Measurements from ENCODE around the gene DENND1A. TPM values are rescaled to one million over a fixed set of nuclear protein-coding genes. Genes with fewer than 3 reads are reported as not detected.
"Not testable (repeated sequence)": the region's sequence is repeated elsewhere in the genome, so short reads cannot be mapped to it uniquely, and the experiment has no call there.

The DENND1A gene
- total RNA-seq, 1 experiment from 2014 or later, result 45.3 TPM

DNA sequence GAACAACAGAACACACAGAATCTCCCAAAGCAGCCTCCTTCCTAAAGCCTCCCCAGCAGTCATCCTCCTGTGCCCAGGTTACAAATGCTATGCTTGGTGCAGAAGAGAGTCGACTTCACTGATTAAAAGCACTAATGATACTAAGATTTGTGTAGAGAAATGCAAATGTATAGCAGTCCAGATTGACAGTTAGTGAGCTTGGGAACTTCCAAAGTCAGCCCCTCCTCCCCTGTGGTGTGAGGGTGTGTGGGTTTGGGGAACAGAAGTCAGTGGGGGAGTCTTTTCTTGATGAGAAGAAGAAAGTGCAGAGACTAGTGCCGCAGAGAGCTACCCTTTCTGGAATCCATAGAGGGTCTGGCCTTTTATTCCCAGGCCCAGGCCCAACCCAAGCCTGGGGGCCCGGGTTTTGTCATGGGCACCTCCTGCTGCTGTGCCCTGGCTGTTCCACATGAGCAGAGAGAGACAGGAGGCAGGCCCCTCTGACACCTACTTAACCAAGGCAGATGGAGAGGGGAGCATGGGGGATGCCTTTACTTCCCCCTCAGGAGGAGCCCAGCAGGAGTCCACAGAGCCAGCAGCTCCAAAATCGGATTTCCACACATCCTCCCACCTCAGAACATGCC, 173.3 kb downstream of the DENND1A start:
- no peak for DNase-seq (ENCODE audit: low spot score)
- in situ Hi-C loops (cut with HindIII; ENCODE audit: low sequenced_read_pairs), result no loop called here

DNA sequence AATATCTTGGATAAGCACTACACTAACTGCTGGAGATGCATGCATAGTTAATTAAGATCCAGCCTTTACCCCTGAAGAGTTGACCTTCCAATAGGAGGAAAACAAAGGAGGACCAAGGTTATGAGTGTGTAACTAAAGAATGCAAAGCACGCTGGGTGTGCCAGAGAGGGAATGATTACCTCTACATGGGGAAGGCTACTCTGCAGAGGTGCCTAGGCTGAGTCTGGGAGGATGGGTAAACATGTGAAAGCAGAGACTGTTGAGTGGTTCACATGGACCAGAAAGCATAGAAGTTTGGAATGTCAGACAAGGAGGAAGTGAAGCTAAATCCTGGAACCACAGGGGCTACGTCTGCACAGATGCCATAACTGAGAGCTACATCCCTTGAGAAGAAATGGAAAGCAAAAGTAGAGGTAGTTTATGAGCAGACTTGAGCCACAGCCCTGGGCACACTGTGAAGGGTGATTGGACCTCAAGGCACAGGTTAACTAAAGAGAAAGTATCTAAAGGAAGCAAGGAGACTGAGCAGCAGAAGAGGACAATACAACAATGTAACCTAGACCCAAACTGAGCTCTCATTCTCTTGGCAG, 176.2 kb downstream of the DENND1A start:
- in situ Hi-C loops (cut with HindIII; ENCODE audit: low sequenced_read_pairs), result no loop called here

DNA sequence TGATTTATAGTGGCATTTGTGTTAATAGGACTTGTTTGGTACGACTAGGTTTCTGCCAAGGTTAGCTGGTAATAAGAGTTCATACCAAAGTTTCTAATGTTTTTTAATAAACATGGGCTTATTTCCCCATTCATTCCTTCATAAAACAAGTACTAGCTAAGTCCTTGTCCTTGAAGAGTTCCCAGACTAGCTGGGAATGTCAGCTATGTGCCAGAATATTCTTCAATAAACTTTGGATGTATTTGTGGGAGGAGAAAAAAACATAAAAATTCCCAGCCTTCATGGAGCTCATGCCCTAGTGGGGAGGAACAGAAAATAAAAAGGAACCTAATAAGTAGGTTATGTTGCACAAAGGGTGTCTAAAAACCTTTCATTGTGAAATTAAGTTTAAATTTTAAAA, 176.9 kb downstream of the DENND1A start:
- in situ Hi-C loops (cut with HindIII; ENCODE audit: low sequenced_read_pairs), result no loop called here
- no peak for DNase-seq (ENCODE audit: low spot score)

More for the DNA sequence above, 176.2 kb downstream of the DENND1A start:
- no peak for DNase-seq (ENCODE audit: low spot score)

DNA sequence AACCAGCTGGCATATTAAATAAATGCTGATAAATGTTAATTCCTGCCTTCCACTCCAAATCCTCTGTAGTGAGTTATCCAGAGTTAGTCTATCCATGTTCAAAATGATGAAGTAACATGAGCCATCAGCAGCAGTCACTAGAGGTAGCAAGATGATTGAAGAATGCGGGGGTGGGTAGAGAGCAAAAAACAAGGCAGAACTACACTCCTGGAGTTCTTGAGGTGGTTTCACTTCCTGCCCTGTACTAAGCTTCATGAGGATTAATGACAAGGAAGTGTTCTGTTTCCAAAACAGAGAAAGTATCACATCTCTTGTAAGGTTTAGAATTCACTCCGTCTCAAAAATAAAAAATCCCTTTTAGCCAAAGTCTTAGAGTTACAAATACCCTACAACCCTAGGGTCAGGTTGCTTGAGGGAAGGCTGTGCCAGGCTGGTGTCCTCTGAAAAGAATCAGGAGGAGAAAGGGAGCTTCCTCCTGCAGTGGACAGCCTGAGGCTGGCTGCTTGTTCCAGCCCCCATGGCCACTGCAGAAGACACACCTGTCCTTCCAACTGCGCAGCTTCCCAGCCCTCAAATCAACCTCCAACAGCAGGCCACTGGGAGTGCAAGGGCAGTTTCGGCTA, 180.2 kb downstream of the DENND1A start:
- in situ Hi-C loops (cut with HindIII; ENCODE audit: low sequenced_read_pairs), result no loop called here
- no peak for DNase-seq (ENCODE audit: low spot score)

DNA sequence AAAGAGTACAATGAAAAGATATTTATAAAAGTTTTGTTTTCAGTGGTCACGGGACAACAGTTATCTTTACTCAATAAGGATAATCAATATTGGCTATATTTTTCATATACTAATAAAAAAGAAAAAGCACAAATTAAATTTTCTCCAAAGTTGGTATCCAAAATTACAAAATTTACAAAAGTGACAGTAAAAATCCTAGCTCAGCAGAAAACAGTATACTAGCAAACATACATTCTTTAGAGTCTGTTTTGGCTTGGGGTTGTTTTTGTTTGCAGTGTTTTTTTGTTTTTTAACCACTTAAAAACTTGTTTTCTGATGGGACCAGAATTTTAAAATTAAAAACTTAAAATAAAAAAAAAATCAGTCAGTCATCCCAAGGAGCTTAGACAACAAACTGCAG, 183.2 kb downstream of the DENND1A start:
- in situ Hi-C loops (cut with HindIII; ENCODE audit: low sequenced_read_pairs), result no loop called here
- no peak for DNase-seq (ENCODE audit: low spot score)

DNA sequence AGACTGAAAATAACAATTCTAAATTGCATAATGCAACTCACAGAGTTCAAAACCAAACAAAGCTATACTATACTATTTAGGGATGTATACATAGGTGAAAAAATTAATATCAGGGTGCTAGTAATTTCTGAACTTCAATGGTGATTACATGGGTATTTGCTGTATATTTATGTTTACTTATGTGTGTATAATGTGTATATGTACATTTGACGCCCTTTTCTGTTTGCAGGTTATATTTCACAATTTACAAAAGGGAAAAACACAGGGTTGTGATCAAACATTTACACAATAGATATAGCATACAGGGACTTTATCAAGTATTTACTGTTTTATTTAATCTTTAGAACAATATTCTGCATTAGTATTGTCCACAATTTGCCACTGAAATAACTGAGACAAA, 184.0 kb downstream of the DENND1A start:
- in situ Hi-C loops (cut with HindIII; ENCODE audit: low sequenced_read_pairs), result no loop called here
- DNase-seq (ENCODE audit: low spot score), result no peak

DNA sequence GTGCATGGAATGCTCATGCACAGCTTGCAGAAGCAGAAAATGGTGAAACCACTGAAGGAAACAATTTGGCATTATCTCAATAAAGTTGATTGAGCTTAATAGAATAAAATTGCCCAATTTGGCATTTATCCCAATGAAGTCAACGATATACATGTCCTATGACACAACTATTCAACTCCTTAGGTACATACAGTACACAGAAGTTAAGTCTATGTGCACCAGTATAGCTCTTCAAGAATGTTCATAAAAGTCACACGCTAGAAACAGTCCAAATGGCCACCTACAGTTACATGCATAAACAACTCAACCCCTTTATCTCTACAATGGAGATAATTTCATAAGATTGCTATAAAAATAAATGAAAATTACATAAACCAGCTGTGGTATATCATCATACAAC, 184.5 kb downstream of the DENND1A start:
- DNase-seq (ENCODE audit: low spot score), result no peak
- in situ Hi-C loops (cut with HindIII; ENCODE audit: low sequenced_read_pairs), result no loop called here

DNA sequence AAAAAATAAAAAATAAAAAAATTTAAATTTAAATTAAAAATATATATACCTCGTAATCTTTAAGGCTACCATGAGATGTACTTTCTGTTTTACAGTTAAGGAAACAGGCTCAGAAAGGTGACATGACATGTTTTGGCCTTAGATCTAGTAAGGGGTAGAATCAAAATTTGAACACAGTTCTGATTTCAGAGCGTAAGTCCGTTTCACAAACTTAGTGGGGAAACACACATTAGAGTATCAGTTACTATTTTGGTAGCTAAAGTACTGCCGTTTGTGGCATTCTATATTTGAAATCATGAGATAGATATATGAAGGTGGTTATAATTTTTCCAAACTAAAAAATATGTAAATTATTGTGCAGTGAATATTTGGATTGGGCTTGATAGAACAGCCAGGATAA, 186.2 kb downstream of the DENND1A start:
- no peak for DNase-seq (ENCODE audit: low spot score)
- in situ Hi-C loops (cut with HindIII; ENCODE audit: low sequenced_read_pairs), result no loop called here

DNA sequence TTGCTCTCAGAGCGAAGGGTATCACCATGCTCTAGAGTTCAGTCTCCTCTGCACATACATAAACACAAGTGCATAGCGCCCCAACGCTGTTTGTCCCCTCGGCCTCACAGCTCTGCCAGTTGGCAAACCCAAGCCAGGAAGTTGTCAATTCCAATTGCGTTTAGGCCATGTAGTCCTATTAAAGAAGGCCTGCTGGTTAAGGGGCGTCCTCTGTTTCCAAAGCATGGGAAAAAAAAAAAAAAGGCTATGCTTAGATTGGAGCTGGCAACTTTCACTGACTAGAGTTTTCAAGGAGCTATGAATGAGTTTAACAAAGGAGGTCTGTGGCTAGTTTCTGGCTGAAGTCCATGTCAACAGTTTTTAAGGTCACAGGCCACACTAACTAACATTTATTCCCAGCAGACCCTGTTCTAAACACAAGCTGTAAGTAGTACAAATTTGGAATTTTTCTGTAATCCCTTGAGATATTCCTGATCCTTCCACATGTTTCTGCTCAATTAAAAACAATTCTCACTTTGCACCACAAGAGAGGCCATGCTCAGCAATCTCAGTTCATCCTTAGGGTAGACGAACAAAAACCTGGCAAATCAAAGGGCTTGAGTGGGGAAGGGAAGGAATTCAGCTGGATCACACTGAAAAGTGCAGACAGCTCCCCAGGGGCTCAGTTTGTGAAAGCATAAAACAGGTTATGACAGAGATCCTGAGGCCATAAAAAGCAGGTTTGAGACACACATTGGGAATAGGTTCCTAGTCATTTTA, 187.7 kb downstream of the DENND1A start:
- peak; percentile 54 for DNase-seq (ENCODE audit: low spot score)
- in situ Hi-C loops (cut with HindIII; ENCODE audit: low sequenced_read_pairs), result no loop called here

DNA sequence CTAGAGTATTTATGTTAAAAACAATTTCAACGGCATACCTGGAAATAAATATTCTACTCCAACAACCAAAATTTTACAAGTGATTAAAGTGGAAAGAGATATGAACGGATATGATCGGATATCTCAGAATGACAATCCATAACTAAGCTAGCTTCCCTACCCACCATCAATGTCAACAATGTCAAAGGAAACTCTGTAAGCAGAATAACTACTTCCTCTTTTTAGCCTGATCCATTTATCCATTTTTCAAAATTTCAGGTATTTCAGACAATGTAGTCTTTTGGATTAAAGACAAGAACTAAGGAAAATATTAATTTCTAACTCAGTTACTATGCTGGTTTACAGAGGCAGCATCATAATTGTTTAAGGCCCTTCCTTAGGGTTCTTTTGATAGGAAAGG, 188.7 kb downstream of the DENND1A start:
- in situ Hi-C loops (cut with HindIII; ENCODE audit: low sequenced_read_pairs), result no loop called here
- DNase-seq (ENCODE audit: low spot score), result no peak

DNA sequence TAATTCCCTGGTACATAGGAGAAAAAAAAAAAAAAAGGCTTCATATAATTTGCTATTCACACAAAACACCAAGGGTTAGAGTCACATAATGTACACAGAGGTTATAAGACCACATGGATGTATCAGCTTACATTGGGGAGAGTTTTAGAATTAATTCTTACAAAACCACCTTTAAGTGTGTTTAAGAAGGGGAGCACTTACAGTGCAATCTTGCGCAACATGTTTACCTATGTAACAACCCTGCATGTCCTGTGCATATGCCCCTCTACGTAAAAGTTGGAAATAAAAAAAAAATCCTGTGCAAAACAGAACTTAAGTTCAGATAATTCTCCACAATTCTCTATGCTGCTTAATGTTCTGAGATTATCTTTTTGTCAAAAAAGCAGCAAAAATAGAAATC, 190.0 kb downstream of the DENND1A start:
- no peak for DNase-seq (ENCODE audit: low spot score)
- in situ Hi-C loops (cut with HindIII; ENCODE audit: low sequenced_read_pairs), result no loop called here

DNA sequence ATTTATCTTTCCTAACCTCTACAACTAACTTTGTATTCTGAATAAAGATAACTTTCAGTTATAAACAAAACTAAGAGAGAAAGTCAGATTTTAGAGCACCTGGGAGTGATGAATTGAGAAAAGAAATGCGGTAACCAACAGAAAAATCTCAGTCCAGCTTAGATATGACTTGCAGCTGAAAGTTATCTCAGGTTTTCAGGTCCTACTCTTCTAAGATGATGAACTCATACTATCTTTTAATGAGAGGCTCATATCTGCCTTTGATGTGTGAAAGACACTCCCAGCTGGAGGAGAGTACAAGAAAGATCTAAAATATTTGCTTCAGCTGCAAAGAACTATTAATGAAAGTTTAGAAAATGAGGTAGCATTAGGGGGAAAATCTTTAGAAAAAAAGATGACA, 190.5 kb downstream of the DENND1A start:
- in situ Hi-C loops (cut with HindIII; ENCODE audit: low sequenced_read_pairs), result no loop called here
- no peak for DNase-seq (ENCODE audit: low spot score)

DNA sequence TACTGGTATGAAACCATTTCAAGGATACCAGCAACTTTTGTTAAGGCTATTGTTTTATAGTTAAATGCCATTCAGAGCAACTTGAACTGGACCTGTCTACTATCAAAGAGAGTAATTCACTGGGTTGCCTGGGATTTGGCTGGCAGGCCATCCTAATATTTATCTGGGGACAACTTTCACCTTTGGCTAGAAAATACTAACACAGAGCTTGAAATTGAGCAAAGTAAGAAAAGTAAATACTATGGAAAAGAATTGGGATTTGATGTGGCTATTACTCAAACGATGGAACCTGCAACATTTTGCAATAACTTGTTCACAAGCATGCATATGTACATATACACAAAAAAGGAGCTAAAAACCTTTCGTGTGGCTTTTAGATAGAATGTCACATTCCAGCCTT, 191.3 kb downstream of the DENND1A start:
- no peak for DNase-seq (ENCODE audit: low spot score)
- in situ Hi-C loops (cut with HindIII; ENCODE audit: low sequenced_read_pairs), result no loop called here

DNA sequence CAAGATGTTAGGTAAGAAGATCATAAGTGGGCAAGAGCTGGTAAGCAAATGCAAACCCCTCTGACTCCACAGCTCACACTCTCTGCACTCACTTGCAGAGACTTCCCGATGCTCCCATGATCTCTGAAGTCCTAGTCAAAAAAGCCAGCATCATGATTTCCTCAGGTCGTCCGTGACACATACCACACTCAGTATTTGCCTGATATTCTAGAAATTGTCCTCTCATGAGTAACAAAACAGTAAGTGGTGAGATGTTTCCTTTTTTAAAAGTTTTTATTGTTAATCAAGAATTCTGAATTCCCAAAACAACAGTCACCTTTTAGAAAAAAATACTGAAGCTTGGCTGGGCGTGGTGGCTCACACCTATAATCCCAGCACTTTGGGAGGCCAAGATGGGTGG, 194.6 kb downstream of the DENND1A start:
- in situ Hi-C loops (cut with HindIII; ENCODE audit: low sequenced_read_pairs), result no loop called here
- DNase-seq (ENCODE audit: low spot score), result no peak

DNA sequence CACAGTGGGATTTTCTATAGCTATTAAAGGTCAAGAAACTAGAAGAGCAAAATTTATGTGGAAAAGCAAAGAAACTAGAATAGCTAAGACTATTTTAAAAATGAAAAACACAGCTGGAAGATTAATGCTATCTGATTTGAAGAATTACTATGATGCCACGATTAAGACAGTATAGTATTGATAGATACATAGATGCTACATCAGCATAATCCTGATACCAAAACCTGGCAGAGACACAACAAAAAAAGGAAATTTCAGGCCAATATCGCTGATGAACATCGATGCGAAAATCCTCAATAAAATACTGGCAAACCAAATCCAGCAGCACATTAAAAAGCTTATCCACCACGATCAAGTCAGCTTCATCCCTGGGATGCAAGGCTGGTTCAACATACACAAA, 201.4 kb downstream of the DENND1A start:
- DNase-seq (ENCODE audit: low spot score); in situ Hi-C loops (cut with HindIII; ENCODE audit: low sequenced_read_pairs): not testable (repeated sequence)

DNA sequence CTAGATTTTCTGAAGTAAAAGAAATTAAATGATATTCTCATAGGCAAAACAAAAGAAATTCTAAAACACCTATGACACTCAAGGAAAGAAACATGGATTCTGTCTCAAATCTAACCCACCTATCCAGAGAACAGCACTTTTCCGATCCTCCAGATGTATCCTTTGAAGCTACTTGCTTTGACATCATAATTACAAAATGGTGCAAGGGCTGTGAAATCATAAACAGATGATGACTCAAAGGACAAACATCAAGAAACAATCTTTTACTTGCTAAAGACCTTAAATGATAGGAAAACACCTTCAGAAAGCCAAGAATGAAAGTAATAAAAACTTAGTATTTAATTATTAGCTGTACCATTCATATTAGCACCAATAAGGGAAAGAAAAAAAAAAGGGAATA, 202.6 kb downstream of the DENND1A start:
- DNase-seq (ENCODE audit: low spot score), result no peak
- in situ Hi-C loops (cut with HindIII; ENCODE audit: low sequenced_read_pairs), result no loop called here

DNA sequence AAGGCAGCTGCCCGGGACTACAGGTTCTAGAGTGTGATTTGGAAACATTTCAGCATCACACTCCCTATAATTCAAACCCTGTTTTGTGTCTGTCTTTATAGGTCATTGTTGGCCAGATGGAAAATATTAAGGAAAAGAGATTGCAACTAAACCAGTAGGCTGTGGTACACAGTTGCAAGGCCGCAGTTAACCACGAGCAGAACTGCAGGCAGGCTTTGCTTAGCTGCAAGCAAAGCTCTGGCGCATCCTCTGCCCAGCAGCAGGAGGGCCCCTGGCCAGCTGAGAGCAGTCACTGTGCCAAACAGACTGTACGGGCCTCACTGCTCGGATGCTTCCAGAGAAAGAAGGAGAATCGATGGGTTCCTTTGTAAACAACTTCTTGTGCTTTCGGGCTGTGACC, 204.5 kb downstream of the DENND1A start:
- peak; percentile 81 for DNase-seq (ENCODE audit: low spot score)
- in situ Hi-C loops (cut with HindIII; ENCODE audit: low sequenced_read_pairs), result no loop called here

DNA sequence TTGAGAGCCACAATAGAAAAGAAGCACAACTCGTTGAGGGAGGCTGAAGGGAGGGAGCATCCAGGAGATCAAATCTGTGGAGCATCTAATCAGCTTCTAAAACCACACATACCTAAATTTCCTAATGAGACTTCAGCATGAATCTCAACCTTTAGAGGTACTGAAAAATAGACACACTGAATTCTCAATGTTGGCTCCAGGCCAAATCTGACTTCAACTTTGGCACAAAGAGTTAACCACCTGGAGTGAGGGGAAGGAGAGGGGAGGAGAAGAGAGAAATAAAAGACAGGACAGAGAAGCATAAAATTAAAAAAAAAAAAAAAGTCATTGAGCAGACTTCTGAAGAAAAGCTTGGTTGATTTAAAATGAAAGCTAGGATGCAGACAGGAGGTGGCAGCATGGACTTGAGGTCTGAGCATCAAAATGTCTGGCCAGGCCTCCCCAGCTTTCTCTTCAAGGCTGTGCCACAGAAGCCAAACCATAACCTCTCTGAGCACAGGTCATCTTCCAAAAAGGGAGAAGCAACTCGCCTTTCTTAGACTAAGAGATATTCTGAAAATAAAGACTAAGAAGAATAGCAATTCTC, 205.6 kb downstream of the DENND1A start:
- peak; percentile 42 for DNase-seq (ENCODE audit: low spot score)
- in situ Hi-C loops (cut with HindIII; ENCODE audit: low sequenced_read_pairs), result no loop called here

DNA sequence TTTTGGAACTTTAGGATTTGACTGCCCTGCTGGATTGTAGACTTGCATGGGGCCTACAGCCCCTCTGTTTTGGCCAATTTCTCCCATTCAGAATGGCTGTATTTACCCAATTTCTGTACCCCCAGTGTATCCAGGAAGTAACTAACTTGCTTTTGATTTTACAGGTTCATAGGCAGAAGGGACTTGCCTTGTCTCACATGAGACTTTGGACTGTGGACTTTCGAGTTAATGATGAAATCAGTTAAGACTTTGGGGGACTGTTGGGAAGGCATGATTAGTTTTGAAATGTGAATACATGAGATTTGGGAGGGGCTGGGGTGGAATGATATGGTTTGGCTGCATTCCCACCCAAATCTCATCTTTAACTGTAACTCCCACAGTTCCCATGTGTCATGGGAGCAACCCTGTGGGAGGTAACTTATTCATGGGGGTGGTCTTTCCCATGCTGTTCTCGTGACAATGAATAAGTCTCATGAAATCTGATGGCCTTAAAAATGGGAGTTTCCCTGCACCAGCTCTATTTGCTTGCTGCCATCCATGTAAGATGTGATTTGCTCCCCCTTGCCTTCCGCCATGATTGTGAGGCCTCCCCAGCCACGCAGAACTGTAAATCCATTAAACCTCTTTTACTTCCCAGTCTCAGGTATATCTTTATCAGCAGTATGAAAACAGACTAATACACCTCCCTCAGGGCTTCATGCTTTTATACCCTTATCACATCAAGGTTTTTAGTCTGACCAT, 206.6 kb downstream of the DENND1A start:
- DNase-seq (ENCODE audit: low spot score), result no peak
- in situ Hi-C loops (cut with HindIII; ENCODE audit: low sequenced_read_pairs), result no loop called here
